SK-N-SH treated with all-trans-retinoic acid at 6 μM for 48 hours (cell line): ENCODE results near the gene TIMP2.

Experiments
- ATAC-seq: fragments of 200-7000 bp; cut with Tn5 transposase; 3 replicates; pipeline ENCODE4 v1.9.1; 2020; ENCODE audit warnings: mild to moderate bottlenecking, moderate library complexity
- ARNTL ChIP-seq: fragments of 450-650 bp; formaldehyde crosslinking; IDR thresholded peaks from 2 replicates; pipeline ENCODE4 v1.5.0; 2020; ENCODE audit warnings: low read depth, mild to moderate bottlenecking, moderate library complexity, borderline replicate concordance
- BACH2 ChIP-seq: fragments of 250-450 bp; sonication (Bioruptor Pico); IDR thresholded peaks from 2 replicates; pipeline ENCODE4 v1.9.0; 2021; ENCODE audit warnings: mild to moderate bottlenecking, borderline replicate concordance
- CREB5 ChIP-seq: fragments of 250-450 bp; sonication (Bioruptor Pico); IDR thresholded peaks from 2 replicates; pipeline ENCODE4 v1.5.1; 2020; ENCODE audit warnings: low read depth, mild to moderate bottlenecking, moderate library complexity
- CSDC2 ChIP-seq: fragments of 250-450 bp; sonication (Bioruptor Pico); IDR thresholded peaks from 2 replicates; pipeline ENCODE4 v1.5.0; 2020; ENCODE audit warnings: mild to moderate bottlenecking, moderate library complexity
- CSRNP3 ChIP-seq: fragments of 250-450 bp; sonication (Bioruptor Pico); IDR thresholded peaks from 2 replicates; pipeline ENCODE4 v1.5.1; 2021; ENCODE audit warnings: mild to moderate bottlenecking, moderate library complexity
- ESRRG ChIP-seq: fragments of 250-450 bp; sonication (Bioruptor Pico); IDR thresholded peaks from 2 replicates; pipeline ENCODE4 v1.6.1; 2021; ENCODE audit warnings: mild to moderate bottlenecking
- GLIS3 ChIP-seq: fragments of 250-450 bp; sonication (Bioruptor Pico); IDR thresholded peaks from 2 replicates; pipeline ENCODE4 v1.5.0; 2020; ENCODE audit warnings: mild to moderate bottlenecking, moderate library complexity
- ISL1 ChIP-seq: fragments of 250-450 bp; sonication (Bioruptor Pico); IDR thresholded peaks from 2 replicates; pipeline ENCODE4 v2.1.2; 2022; ENCODE audit warnings: mild to moderate bottlenecking, moderate library complexity
- OSR1 ChIP-seq: fragments of 250-450 bp; sonication (Bioruptor Pico); IDR thresholded peaks from 2 replicates; pipeline ENCODE4 v1.8.0; 2022; ENCODE audit warnings: moderate library complexity, mild to moderate bottlenecking, inconsistent platforms
- PATZ1 ChIP-seq: fragments of 250-450 bp; sonication (Bioruptor Pico); IDR thresholded peaks from 2 replicates; pipeline ENCODE4 v1.8.0; 2020; ENCODE audit warnings: mild to moderate bottlenecking, moderate library complexity, borderline replicate concordance
- POU6F1 ChIP-seq: fragments of 250-450 bp; sonication (Bioruptor Pico); IDR thresholded peaks from 2 replicates; pipeline ENCODE4 v1.8.0; 2021; ENCODE audit warnings: low read depth, mild to moderate bottlenecking, moderate library complexity, borderline replicate concordance
- PPARA ChIP-seq: fragments of 250-450 bp; sonication (Bioruptor Pico); IDR thresholded peaks from 2 replicates; pipeline ENCODE4 v1.5.0; 2020; ENCODE audit warnings: mild to moderate bottlenecking, borderline replicate concordance
- SNAI2 ChIP-seq: fragments of 250-450 bp; sonication (Bioruptor Pico); IDR thresholded peaks from 2 replicates; pipeline ENCODE4 v1.5.0; 2020; ENCODE audit warnings: mild to moderate bottlenecking, moderate library complexity
- TCF4 ChIP-seq: fragments of 250-450 bp; sonication (Bioruptor Pico); IDR thresholded peaks from 2 replicates; pipeline ENCODE4 v1.8.0; 2021; ENCODE audit warnings: mild to moderate bottlenecking, moderate library complexity, borderline replicate concordance
- TOX ChIP-seq: fragments of 250-450 bp; sonication (Bioruptor Pico); IDR thresholded peaks from 2 replicates; pipeline ENCODE4 v1.8.0; 2021; ENCODE audit warnings: mild to moderate bottlenecking, moderate library complexity, borderline replicate concordance
- TSHZ2 ChIP-seq: fragments of 250-450 bp; sonication (Bioruptor Pico); IDR thresholded peaks from 2 replicates; pipeline ENCODE4 v1.5.0; 2020; ENCODE audit warnings: mild to moderate bottlenecking, moderate library complexity
- ZFP30 ChIP-seq: fragments of 450-650 bp; formaldehyde crosslinking; IDR thresholded peaks from 2 replicates; pipeline ENCODE4 v1.5.0; 2022; ENCODE audit warnings: mild to moderate bottlenecking, moderate library complexity
- ZNF565 ChIP-seq: fragments of 450-650 bp; formaldehyde crosslinking; conservative IDR thresholded peaks from 2 replicates; pipeline ENCODE4 v1.5.0; 2020; ENCODE audit warnings: low read depth, mild to moderate bottlenecking, moderate library complexity
- ZNF70 ChIP-seq: fragments of 450-650 bp; formaldehyde crosslinking; IDR thresholded peaks from 2 replicates; pipeline ENCODE4 v1.5.0; 2020; ENCODE audit warnings: mild to moderate bottlenecking, moderate library complexity

TIMP2 gene

GRCh38 chr17:78884876-78885667 is 40.1 kb downstream of the TIMP2 start:
- no peak for ATAC-seq
- TF ChIP-seq BACH2 (CRISPR knock-in tag), result no peak
- TF ChIP-seq TCF4 (CRISPR knock-in tag), result no peak
- no peak for TF ChIP-seq CSDC2 (CRISPR knock-in tag)
- no peak for TF ChIP-seq CREB5 (CRISPR knock-in tag)
- no peak for TF ChIP-seq POU6F1
- no peak for TF ChIP-seq TSHZ2 (CRISPR knock-in tag)
- no peak for TF ChIP-seq ISL1 (CRISPR knock-in tag)
- no peak for TF ChIP-seq PATZ1
- no peak for TF ChIP-seq ARNTL
- no peak for TF ChIP-seq PPARA (CRISPR knock-in tag)
- no peak for TF ChIP-seq ESRRG (CRISPR knock-in tag)
- TF ChIP-seq OSR1 (CRISPR knock-in tag), result no peak
- TF ChIP-seq CSRNP3 (CRISPR knock-in tag), result no peak
- TF ChIP-seq ZNF70 (CRISPR knock-in tag), result no peak
- TF ChIP-seq SNAI2 (CRISPR knock-in tag), result no peak
- TF ChIP-seq TOX, result no peak
- no peak for TF ChIP-seq GLIS3 (CRISPR knock-in tag)
- no peak for TF ChIP-seq ZFP30
- no peak for TF ChIP-seq ZNF565 (CRISPR knock-in tag)

- ATAC-seq, result peak; percentile 6
- TF ChIP-seq CSRNP3 (CRISPR knock-in tag) (0 out of 2 replicates have a peak, but pooled peaks have one; percentile 54), PPARA (CRISPR knock-in tag) (no peak)
Measured at GRCh38 chr17:78884148-78884825, 40.9 kb downstream of the TIMP2 start.
